Breast epithelium (tissue), 4 donors: ENCODE data around the gene MEIOB. TPM values are rescaled to one million over a fixed set of nuclear protein-coding genes. Genes with fewer than 3 reads are reported as not detected.

Source experiments
- DNase-seq, 2 donors: peaks; one replicate each; pipeline ENCODE4 v3.0.0-alpha.2; 2019; ENCODE audit warnings: low spot score in 2 of 2
- H3K27ac ChIP-seq, 2 donors: fragments of 200-600 bp; sonication (generic) in 1 of 2; one replicate each; pipeline ENCODE4 v1.5.1; 2016 to 2019; ENCODE audit warnings: mild to moderate bottlenecking in 1 of 2
- H3K27me3 ChIP-seq, 2 donors: fragments of 200-600 bp; sonication (generic) in 1 of 2; one replicate each; pipeline versions ENCODE4 v1.5.1 to v1.6.0; 2017 to 2019; ENCODE audit warnings: control low read depth in 1 of 2, mild to moderate bottlenecking in 1 of 2
- H3K36me3 ChIP-seq: fragments of 200-600 bp; one replicate; pipeline ENCODE4 v1.5.1; 2019
- H3K4me1 ChIP-seq, 2 donors: fragments of 200-600 bp; sonication (generic); one replicate each; pipeline ENCODE4 v1.5.1; 2016 to 2019; ENCODE audit warnings: control low read depth in 1 of 2
- H3K4me3 ChIP-seq, 3 donors: fragments of 200-600 bp; sonication (generic); 1 replicate in 2 of 3; 2 replicates in 1 of 3; pipeline ENCODE4 v1.5.1; 2016 to 2019; ENCODE audit warnings: mild to moderate bottlenecking in 3 of 3, moderate library complexity in 2 of 3
- H3K9me3 ChIP-seq, 2 donors: fragments of 200-600 bp; sonication (generic) in 1 of 2; one replicate each; pipeline ENCODE4 v1.5.1; 2016 to 2019; ENCODE audit warnings: control low read depth in 1 of 2
- POLR2A ChIP-seq: fragments of 450-650 bp; IDR thresholded peaks from one replicate; pipeline ENCODE4 v1.6.1; 2016; ENCODE audit warnings: antibody characterized with exemption, mild to moderate bottlenecking, moderate library complexity
- POLR2AphosphoS5 ChIP-seq, 3 donors: sonication (generic); formaldehyde crosslinking; IDR thresholded peaks; one replicate each; pipeline ENCODE4 v1.6.1; 2017; ENCODE audit warnings: antibody characterized with exemption in 3 of 3
- intact Hi-C: fragments of 100-400 bp; cut with DNase I; formaldehyde crosslinking; loops from one replicate; pipeline ENCODE4 v1.15.1; 2023; ENCODE audit warnings: low total_unique reads
- total RNA-seq, 3 donors: library from RNA; depleted of rRNA; stranded (reverse); fragments of >200 nt; gene quantifications; one replicate each; pipeline ENCODE4 v1.1.0, GENCODE V29; 2016
- TF ChIP-seq, protein P1 (sequence below), 3 donors: fragments of 450-650 bp; IDR thresholded peaks; one replicate each; pipeline ENCODE4 v1.5.1; 2016 to 2017; ENCODE audit warnings: antibody characterized with exemption in 3 of 3, mild to moderate bottlenecking in 3 of 3, moderate library complexity in 3 of 3

MEIOB gene
- total RNA-seq, 3 donors from 2014 or later, result not detected

GRCh38 chr16:1850981-1851380 lies 21.0 kb downstream of the MEIOB start:
- Histone ChIP-seq H3K4me3 (no peak overlapping the region), H3K36me3 (no peaks in the 10 kb centered on the region), H3K4me1 (no peaks in the 10 kb centered on the region), H3K27ac (no peak overlapping the region), H3K9me3 (no peaks in the 10 kb centered on the region), H3K27me3 (no peaks in the 10 kb centered on the region)
- TF ChIP-seq POLR2AphosphoS5 (IDR thresholded peaks at IDR 0.05), result no peak
- TF ChIP-seq, protein P1, sequence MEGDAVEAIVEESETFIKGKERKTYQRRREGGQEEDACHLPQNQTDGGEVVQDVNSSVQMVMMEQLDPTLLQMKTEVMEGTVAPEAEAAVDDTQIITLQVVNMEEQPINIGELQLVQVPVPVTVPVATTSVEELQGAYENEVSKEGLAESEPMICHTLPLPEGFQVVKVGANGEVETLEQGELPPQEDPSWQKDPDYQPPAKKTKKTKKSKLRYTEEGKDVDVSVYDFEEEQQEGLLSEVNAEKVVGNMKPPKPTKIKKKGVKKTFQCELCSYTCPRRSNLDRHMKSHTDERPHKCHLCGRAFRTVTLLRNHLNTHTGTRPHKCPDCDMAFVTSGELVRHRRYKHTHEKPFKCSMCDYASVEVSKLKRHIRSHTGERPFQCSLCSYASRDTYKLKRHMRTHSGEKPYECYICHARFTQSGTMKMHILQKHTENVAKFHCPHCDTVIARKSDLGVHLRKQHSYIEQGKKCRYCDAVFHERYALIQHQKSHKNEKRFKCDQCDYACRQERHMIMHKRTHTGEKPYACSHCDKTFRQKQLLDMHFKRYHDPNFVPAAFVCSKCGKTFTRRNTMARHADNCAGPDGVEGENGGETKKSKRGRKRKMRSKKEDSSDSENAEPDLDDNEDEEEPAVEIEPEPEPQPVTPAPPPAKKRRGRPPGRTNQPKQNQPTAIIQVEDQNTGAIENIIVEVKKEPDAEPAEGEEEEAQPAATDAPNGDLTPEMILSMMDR (IDR thresholded peaks at IDR 0.05), result no peak
- no peak for TF ChIP-seq POLR2A
- intact Hi-C loops, result no loop called here
- no peak for DNase-seq

- Histone ChIP-seq H3K4me3 (no peak overlapping the region), H3K36me3 (no peaks in the 10 kb centered on the region), H3K27ac (no peak overlapping the region), H3K4me1 (no peaks in the 10 kb centered on the region), H3K9me3 (no peaks in the 10 kb centered on the region), H3K27me3 (no peaks in the 10 kb centered on the region)
- no peak for TF ChIP-seq POLR2AphosphoS5 (IDR thresholded peaks at IDR 0.05)
- TF ChIP-seq POLR2A, result no peak
- TF ChIP-seq, protein P1 (IDR thresholded peaks at IDR 0.05), result no peak
- intact Hi-C loops, result no loop called here
- no peak for DNase-seq
Observed at GRCh38 chr16:1846416-1846815, 25.5 kb downstream of the MEIOB start.

DNA sequence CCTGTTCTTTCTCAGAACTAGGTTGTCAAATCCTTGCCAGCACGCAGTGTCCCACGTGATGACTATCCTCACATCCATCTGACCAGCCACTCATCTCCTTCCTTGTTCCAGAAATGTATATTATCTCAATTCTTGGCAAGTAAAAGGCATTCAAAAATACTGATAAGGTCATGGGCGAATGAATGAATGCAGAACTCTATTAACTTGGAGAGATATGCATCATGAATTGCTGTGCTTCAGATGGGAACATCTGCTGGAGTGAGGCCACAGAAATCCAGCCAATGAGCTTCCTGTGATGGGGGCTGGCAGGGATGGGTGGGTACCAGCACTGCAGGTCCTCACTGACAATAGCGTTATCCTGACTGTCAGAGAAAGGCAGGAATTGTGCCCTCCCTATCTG lies 26.0 kb downstream of the MEIOB start:
- no peaks in the 10 kb centered on the region for H3K9me3 ChIP-seq
- no peaks in the 10 kb centered on the region for H3K27me3 ChIP-seq
- TF ChIP-seq POLR2A (no peak), POLR2AphosphoS5 (IDR thresholded peaks at IDR 0.05) (no peak)
- TF ChIP-seq, protein P1 (IDR thresholded peaks at IDR 0.05), result no peak
- no peaks in the 10 kb centered on the region for H3K36me3 ChIP-seq
- H3K4me3 ChIP-seq, result no peak overlapping the region
- intact Hi-C loops, result no loop called here
- H3K4me1 ChIP-seq, result no peaks in the 10 kb centered on the region
- H3K27ac ChIP-seq, result no peak overlapping the region
- DNase-seq, result no peak

- Histone ChIP-seq H3K27ac (no peak overlapping the region), H3K4me3 (no peak overlapping the region), H3K4me1 (no peaks in the 10 kb centered on the region), H3K9me3 (no peaks in the 10 kb centered on the region), H3K36me3 (no peaks in the 10 kb centered on the region), H3K27me3 (no peaks in the 10 kb centered on the region)
- TF ChIP-seq POLR2AphosphoS5 (IDR thresholded peaks at IDR 0.05) (no peak), POLR2A (no peak)
- TF ChIP-seq, protein P1 (IDR thresholded peaks at IDR 0.05), result no peak
- intact Hi-C loops, result no loop called here
- DNase-seq, result no peak
Observed at GRCh38 chr16:1839554-1839953, 32.4 kb downstream of the MEIOB start.

- Histone ChIP-seq H3K4me3 (no peak overlapping the region), H3K27me3 (no peaks in the 10 kb centered on the region), H3K36me3 (no peaks in the 10 kb centered on the region), H3K4me1 (peaks cover 0 to under 1% of the 10 kb centered on the region in 2 donors), H3K9me3 (no peaks in the 10 kb centered on the region), H3K27ac (no peak overlapping the region)
- TF ChIP-seq POLR2A (no peak), POLR2AphosphoS5 (IDR thresholded peaks at IDR 0.05) (no peak)
- TF ChIP-seq, protein P1 (IDR thresholded peaks at IDR 0.05), result no peak
- DNase-seq, result no peak
- intact Hi-C loops, result no loop called here
Observed at GRCh38 chr16:1834096-1834495, 37.9 kb downstream of the MEIOB start.
